GM21737 (cell line): Measurements from ENCODE around the gene ANKS1B.
"Not testable (repeated sequence)": the region's sequence is repeated elsewhere in the genome, so short reads cannot be mapped to it uniquely, and the experiment has no call there.

ENCODE experiments used
- ATAC-seq: cut with Tn5 transposase; IDR thresholded peaks from one replicate; pipeline ENCODE4 v1.9.1; 2021; ENCODE audit warnings: mild to moderate bottlenecking, moderate library complexity; ENCODE audit not compliant: unreplicated experiment

Gene ANKS1B

GRCh38 chr12:99767809-99768208, 216.9 kb downstream of the ANKS1B start:
- ATAC-seq, result no peak

- ATAC-seq, result no peak
Observed at GRCh38 chr12:99766408-99766807, 218.3 kb downstream of the ANKS1B start.

GRCh38 chr12:99765469-99766114, 219.1 kb downstream of the ANKS1B start:
- no peak for ATAC-seq

- no peak for ATAC-seq
Observed at GRCh38 chr12:99759444-99759843, 225.3 kb downstream of the ANKS1B start.

DNA sequence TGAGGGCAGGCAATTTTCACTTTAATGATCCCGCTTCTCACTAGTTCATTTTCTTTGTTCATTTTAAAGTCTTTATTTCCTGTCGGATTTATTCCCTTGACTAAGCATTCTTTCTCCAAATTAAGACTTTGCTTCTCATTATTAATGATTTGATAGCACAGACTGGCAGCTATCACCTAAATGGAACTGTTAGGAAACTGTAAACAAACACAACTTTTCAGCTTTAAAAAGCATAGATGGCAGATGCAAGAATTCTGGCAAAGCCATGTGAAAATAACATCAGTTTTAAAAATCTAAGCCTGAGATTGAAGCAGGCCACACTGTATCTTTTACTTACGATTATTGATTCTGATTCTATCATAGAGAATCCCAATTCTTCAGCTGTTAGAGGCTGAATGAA, 225.7 kb downstream of the ANKS1B start:
- no peak for ATAC-seq

GRCh38 chr12:99752740-99753139, 232.0 kb downstream of the ANKS1B start:
- ATAC-seq, result no peak

DNA sequence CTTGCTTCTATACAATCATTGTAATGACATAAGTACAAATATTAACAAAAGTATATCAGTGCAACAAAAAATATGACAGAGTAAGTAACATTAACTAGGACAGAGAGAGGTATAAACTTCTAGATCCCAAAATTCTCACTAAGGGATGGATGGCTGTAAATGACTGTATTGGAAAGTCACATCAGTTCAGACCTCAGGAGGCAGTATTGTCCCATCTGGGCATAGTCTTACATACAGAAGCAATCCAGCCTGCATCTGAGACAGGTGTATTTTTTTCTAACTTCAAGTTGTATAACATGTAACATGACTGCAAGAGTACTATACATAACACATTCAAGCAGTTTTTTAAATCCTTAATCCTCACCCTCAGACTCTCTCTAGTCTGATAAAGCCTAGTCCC, 238.2 kb downstream of the ANKS1B start:
- ATAC-seq, result no peak

DNA sequence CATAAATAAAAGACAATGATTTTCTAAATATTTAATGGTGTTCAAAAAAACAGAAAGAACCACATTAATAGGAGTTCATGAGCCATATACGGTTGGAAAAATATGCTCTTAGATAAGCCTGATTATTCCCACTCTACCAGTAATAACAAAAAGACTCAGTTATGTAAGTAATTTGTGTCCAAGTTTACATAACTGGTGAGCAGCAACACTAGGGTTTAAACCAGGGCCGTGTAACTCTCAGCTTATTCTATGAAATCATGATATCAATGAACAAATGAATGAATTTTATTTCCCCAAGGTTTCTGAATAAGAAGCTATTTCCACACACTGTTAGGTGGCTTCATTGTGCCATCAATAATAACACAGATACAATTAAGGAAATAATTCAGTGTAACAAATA, 238.8 kb downstream of the ANKS1B start:
- ATAC-seq, result no peak

- no peak for ATAC-seq
Observed at GRCh38 chr12:99745121-99745520, 239.6 kb downstream of the ANKS1B start.

- ATAC-seq, result no peak
Observed at GRCh38 chr12:99736760-99737269, 247.9 kb downstream of the ANKS1B start.

DNA sequence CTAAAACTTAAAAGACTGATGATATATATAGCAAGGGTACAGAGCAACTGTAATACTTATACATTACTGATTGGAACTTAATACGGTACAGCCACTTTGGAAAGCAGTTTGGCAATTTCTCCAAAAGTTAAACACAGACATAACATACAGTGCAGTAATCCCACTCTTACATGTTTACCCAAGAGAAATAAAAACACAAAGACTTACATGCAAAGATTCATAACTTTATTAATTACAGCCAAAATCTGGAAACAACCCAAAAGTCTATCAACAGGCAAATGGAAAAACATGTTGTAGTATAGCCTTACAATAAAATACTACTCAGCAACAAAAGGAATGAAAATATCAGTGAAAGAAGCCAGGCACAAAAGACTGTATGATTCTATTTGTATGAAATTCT, 252.6 kb downstream of the ANKS1B start:
- no peak for ATAC-seq

GRCh38 chr12:99722690-99723486, 261.8 kb downstream of the ANKS1B start:
- ATAC-seq, result no peak

DNA sequence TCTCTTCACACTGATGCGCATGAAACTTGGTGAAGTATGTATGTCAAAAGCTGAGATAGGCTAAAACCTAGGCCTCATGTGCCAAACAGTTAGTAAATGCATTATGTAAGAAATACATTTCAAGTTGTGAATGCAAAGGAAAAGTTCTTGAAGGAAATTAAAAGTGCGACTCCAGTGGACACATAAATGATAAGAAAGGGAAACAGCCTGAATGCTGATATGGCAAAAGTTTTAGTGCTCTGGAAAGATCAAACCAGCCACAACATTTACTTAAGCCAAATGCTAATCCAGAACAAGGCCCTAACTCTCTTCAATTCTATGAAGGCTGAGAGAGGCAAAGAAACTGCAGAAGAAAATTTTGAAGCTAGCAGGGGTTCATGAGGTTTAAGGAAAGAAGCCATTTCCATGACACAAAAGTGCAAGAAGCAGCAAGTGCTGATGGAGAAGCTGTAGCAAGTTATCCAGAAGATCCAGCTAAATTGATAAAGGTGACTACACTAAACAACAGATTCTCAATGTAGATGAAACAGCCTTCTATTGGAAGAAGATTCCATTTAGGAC, 262.9 kb downstream of the ANKS1B start:
- no peak for ATAC-seq

DNA sequence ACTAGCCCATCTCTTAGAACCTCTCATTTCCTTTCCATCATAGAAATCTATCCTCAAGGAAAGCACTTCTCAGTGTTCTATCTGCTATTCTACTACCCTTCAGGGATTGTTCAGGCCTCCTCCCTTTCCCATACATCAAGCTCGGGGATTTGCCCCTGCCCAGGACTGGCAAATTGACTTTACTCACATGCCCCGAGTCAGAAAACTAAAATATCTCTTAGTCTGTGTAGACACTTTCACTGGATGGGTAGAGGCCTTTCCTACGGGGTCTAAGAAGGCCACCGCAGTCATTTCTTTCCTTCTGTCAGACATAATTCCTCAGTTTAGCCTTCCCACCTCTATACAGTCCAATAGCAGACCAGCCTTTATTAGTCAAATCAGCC, 264.7 kb downstream of the ANKS1B start:
- ATAC-seq, result not testable (repeated sequence)

GRCh38 chr12:99719411-99720082, 265.2 kb downstream of the ANKS1B start:
- not testable (repeated sequence) for ATAC-seq

- ATAC-seq, result not testable (repeated sequence)
Observed at GRCh38 chr12:99715841-99716510, 268.8 kb downstream of the ANKS1B start.

DNA sequence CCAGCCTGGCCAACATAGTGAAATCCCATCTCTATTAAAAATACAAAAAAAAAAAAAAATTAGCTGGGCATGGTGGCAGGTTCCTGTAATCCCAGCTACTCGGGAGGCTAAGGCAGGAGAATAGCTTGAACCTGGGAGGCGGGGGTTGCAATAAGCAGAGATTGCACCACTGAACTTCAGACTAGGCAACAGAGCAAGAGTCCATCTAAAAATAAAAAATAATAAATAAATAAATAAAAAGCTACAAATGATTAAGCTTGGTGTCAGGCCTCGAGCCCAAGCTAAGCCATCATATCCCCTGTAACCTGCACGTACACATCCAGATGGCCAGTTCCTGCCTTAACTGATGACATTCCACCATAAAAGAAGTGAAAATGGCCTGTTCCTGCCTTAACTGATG, 269.8 kb downstream of the ANKS1B start:
- ATAC-seq, result not testable (repeated sequence)

GRCh38 chr12:99713946-99714520, 270.7 kb downstream of the ANKS1B start:
- ATAC-seq, result no peak

DNA sequence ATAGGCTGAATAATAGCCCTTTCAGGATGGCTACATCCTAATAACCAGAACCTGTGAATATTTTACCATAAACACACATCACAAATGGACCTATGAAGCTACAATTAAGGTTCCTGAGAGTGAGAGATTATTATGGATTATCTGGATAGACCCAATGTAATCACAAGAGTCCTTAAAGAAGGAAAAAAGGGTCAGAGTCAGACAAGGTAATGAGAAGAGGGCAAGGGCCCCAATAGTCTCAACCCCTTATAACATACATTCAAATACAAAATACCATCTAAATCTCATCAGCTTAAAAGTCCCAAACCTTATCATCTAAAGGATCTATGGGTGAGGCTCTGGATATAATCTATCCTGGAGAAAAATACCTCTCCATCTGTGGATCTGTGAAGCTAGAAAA, 272.5 kb downstream of the ANKS1B start:
- ATAC-seq, result no peak

GRCh38 chr12:99711246-99711645, 273.5 kb downstream of the ANKS1B start:
- ATAC-seq, result no peak
